HL-60 (cell line): ENCODE data around the gene KRT6C.

Experiments
- DNase-seq, 2 experiments: peaks; one replicate each; pipeline ENCODE4 v3.0.0-alpha.2; 2010 to 2020; ENCODE audit warnings: low read depth in 1 of 2, low spot score in 1 of 2
- H3K27ac ChIP-seq: fragments of 250-450 bp; sonication (Bioruptor Pico); replicated peaks from 2 replicates; pipeline ENCODE4 v1.5.1; 2020; ENCODE audit warnings: mild to moderate bottlenecking, moderate library complexity
- H3K27me3 ChIP-seq: fragments of 250-450 bp; sonication (Bioruptor Pico); 2 replicates; pipeline ENCODE4 v1.5.1; 2021; ENCODE audit warnings: mild to moderate bottlenecking, moderate library complexity; ENCODE audit not compliant: insufficient read depth, poor library complexity, severe bottlenecking
- H3K4me3 ChIP-seq: replicated peaks from 2 replicates; pipeline ENCODE4 v1.5.1; 2011; ENCODE audit warnings: mild to moderate bottlenecking, control low read depth, low read length; ENCODE audit not compliant: insufficient read depth
- GABPA ChIP-seq: IDR thresholded peaks from 2 replicates; pipeline ENCODE4 v1.6.1; 2012; ENCODE audit warnings: low read depth
- POLR2AphosphoS5 ChIP-seq: IDR thresholded peaks from 2 replicates; pipeline ENCODE4 v1.6.1; 2012; ENCODE audit warnings: low read depth
- SPI1 ChIP-seq: IDR thresholded peaks from 2 replicates; pipeline ENCODE4 v1.6.1; 2012; ENCODE audit warnings: low read depth, mild to moderate bottlenecking, borderline replicate concordance
- TF ChIP-seq, protein P1 (sequence below): IDR thresholded peaks from 2 replicates; pipeline ENCODE4 v1.6.1; 2012; ENCODE audit warnings: low read depth; ENCODE audit not compliant: insufficient replicate concordance
- TF ChIP-seq, protein P2 (sequence below): IDR thresholded peaks from one replicate; pipeline ENCODE4 v1.5.1; 2011; ENCODE audit warnings: low read length, control low read depth, inconsistent platforms; ENCODE audit not compliant: insufficient read depth

KRT6C gene

GRCh38 chr12:52487211-52487610, 13.6 kb upstream of the KRT6C start:
- TF ChIP-seq, protein P1, sequence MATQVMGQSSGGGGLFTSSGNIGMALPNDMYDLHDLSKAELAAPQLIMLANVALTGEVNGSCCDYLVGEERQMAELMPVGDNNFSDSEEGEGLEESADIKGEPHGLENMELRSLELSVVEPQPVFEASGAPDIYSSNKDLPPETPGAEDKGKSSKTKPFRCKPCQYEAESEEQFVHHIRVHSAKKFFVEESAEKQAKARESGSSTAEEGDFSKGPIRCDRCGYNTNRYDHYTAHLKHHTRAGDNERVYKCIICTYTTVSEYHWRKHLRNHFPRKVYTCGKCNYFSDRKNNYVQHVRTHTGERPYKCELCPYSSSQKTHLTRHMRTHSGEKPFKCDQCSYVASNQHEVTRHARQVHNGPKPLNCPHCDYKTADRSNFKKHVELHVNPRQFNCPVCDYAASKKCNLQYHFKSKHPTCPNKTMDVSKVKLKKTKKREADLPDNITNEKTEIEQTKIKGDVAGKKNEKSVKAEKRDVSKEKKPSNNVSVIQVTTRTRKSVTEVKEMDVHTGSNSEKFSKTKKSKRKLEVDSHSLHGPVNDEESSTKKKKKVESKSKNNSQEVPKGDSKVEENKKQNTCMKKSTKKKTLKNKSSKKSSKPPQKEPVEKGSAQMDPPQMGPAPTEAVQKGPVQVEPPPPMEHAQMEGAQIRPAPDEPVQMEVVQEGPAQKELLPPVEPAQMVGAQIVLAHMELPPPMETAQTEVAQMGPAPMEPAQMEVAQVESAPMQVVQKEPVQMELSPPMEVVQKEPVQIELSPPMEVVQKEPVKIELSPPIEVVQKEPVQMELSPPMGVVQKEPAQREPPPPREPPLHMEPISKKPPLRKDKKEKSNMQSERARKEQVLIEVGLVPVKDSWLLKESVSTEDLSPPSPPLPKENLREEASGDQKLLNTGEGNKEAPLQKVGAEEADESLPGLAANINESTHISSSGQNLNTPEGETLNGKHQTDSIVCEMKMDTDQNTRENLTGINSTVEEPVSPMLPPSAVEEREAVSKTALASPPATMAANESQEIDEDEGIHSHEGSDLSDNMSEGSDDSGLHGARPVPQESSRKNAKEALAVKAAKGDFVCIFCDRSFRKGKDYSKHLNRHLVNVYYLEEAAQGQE = no peak
- TF ChIP-seq POLR2AphosphoS5 (no peak), SPI1 (no peak), GABPA (no peak)
- TF ChIP-seq, protein P2, sequence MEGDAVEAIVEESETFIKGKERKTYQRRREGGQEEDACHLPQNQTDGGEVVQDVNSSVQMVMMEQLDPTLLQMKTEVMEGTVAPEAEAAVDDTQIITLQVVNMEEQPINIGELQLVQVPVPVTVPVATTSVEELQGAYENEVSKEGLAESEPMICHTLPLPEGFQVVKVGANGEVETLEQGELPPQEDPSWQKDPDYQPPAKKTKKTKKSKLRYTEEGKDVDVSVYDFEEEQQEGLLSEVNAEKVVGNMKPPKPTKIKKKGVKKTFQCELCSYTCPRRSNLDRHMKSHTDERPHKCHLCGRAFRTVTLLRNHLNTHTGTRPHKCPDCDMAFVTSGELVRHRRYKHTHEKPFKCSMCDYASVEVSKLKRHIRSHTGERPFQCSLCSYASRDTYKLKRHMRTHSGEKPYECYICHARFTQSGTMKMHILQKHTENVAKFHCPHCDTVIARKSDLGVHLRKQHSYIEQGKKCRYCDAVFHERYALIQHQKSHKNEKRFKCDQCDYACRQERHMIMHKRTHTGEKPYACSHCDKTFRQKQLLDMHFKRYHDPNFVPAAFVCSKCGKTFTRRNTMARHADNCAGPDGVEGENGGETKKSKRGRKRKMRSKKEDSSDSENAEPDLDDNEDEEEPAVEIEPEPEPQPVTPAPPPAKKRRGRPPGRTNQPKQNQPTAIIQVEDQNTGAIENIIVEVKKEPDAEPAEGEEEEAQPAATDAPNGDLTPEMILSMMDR = no peak
- DNase-seq = no peak
- Histone ChIP-seq H3K27me3 (peaks cover 3% of the 10 kb centered on the region), H3K27ac (no peak overlapping the region), H3K4me3 (no peak overlapping the region)

DNA sequence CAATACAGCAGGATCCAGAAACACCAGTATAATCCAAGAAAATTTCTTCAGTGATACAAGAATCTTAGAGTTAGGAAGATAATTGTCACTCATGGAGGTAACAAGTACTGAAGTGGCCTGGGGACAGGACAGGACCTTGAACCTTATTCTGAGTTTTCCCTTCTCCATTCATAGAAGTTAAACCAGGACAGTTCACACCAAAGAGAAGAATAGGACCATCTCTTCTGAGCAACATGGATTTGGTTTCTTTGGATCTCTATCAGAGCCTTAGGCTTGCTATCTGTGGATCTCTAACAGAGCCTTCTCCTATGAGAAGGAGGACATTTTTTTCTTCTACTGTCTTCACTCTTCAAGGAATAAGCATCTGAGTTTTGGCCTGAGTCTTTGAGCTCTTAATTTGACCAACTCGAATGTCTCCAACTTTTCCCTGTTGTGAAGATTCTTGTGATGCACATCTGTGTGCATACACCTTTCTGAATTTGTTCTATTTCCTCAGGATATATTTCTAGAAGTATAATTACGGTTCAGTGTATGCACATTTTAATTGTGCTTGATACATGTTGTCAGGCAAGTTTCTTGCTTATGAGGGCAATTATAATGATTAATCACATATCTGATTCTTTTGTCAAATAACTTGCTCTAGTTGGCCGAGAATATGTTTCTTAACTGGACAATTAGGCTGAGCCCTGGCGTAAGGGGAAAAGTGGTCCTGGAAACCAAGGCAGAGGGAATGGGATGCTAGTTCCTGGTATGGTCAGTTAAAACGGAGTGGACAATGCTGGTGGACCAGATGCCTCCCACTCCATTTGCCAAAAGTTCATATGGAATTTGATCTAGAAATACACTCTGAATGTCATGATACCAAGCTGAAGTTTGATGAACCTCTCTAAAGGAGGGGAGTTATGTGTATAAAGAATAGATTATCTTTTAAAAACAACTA, 12.8 kb upstream of the KRT6C start:
- TF ChIP-seq, protein P2 = no peak
- TF ChIP-seq SPI1 (no peak), GABPA (no peak)
- TF ChIP-seq, protein P1 = no peak
- no peak for DNase-seq
- no peak overlapping the region for H3K4me3 ChIP-seq
- no peak overlapping the region for H3K27ac ChIP-seq
- H3K27me3 ChIP-seq = peaks cover 3% of the 10 kb centered on the region

GRCh38 chr12:52480073-52480472, 6.5 kb upstream of the KRT6C start:
- Histone ChIP-seq H3K4me3 (no peak overlapping the region), H3K27ac (no peak overlapping the region), H3K27me3 (peaks cover 10% of the 10 kb centered on the region)
- no peak for DNase-seq
- TF ChIP-seq POLR2AphosphoS5 (no peak), GABPA (no peak), SPI1 (no peak)
- TF ChIP-seq, protein P2 = no peak
- TF ChIP-seq, protein P1 = no peak
